SKM-1 treated with dmso at 0.1 percent for 144 hours (cell line): ENCODE measurements around the gene SLC39A13.

ENCODE experiments used
- DNase-seq: peaks from one replicate; lab custom pipeline; 2025; ENCODE audit not compliant: unreplicated experiment; lab: John Stamatoyannopoulos, UW

Gene SLC39A13

DNA sequence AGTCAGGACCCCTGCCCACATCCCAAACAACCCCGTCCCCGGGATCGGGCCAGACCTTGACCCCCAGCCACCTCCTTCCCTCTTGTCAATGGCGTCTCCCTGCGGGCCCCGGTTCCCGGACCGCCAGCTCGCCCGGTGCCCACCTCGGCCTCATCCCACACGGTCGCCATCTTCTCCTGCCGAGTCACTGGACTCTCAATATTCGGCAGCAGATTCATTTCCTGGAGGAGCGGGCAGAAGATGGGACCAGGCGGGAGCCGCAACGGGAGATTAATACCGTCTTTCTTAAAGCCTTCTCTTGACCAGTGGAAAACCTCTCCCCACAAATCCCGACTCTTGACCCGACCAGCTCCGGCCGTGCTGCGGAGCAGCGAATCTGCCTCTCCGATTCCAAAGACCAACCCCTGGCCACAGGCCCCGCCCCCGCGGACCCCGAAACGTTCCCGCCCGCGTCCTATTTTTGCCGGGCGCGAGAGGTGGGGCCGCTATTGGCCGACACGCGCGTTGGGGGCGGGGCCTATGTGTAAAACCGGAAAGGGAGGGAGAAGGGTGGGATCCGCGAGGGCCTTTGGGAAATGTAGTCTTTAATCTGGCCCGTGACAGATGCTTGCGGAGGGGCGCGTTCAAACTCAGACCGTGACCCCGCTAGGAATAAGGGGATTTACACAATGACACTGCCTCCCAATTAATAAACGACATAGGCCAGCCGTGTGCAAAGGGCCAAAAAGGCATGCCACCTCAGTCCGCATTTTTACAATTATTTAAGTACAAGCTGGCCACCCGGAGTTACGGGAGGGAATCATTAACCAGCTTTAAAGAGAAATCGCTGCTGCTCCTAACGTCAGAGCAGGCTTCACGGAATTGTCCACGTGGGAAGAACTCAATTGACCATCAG is 17.9 kb downstream of the SLC39A13 start, which contains the start of gene PSMC3:
Gene PSMC3 (minus strand): TSS at position 378 of the 895 bp plus-strand sequence. CDS start 160 bp downstream, at position 218.
- DNase-seq: peak; percentile 96

DNA sequence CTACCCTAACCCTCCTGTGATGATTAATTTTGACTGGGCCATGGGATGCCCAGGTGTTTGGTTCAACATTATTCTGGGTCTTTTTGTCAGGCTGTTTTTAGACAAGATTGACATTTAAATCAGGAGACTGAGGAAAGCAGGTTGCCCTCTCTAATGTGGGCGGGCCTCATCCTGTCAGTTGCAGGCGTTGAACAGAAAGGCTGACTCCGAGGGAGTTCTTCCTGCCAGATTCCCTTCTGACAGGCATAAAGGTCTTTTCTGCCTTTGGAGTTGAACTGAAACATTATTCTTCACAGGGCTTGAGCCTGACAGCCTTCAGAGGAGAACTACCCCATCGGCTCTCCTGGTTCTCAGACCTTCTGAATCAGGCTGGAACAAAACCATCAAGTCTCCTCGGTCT is 22.1 kb downstream of the SLC39A13 start:
- DNase-seq: no peak

- DNase-seq: no peak
Observed at GRCh38 chr11:47431356-47432083, 23.1 kb downstream of the SLC39A13 start.

- no peak for DNase-seq
Observed at GRCh38 chr11:47433157-47433556, 24.8 kb downstream of the SLC39A13 start.

- no peak for DNase-seq
Observed at GRCh38 chr11:47434011-47434786, 25.8 kb downstream of the SLC39A13 start.

DNA sequence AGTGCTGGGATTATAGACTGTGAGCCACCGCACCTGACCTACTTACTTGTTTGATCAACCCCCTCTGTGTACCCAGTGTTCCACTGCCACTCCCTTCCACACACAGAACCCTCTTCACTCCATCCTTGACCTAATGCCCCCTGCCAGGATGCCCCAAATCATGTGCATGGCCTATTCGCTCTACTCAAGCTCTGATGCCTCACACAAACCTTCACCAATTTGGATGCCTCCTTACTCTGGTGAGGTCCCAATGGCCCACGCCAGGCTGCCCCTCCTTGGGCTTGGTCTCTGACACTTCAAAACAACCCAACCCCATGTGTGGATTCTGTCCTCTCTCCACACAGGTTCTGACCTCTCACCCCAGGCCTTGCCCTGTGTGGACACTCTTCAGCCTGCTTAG is 27.3 kb downstream of the SLC39A13 start:
- no peak for DNase-seq

DNA sequence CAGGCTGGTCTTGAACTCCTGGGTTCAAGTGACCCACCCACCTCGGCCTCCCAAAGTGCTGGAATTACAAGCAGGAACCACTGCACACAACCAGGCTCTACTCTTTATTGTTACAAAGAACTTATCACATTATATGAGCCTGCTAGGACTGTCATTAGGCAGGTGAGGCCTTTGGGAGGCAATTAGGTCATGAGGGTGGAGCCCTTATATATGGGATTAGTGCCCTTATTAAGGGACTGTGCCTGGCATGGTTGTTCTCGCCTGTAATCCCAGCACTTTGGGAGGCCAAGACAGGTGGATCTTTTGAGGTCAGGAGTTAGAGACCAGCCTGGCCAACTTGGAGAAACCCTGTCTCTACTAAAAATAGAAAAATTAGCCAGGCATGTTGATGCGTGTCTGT is 28.3 kb downstream of the SLC39A13 start:
- DNase-seq: no peak

DNA sequence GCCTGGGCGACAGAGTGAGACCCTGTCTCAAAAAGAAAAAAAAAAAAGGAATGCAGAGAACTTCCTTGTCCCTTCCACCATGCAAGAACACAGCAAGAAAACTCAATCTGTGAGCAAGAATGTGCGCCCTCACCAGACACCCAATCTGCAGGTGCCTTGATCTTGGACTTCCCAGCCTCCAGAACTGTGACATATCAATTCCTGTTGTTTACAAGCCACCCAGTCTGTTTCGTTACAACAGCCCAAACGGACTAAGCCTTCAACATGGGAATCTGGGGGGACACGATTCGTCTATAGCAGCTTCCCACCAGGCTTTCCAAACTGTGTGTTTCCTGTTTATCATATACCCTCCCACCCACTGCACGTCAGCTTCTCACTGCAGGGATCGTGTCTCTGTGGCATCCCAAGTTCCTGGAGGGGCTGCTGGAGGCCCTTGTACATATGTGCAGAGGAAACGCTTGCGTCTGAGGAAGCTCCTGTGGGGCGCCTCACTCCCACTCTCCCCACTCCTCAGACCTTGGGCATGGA is 28.9 kb downstream of the SLC39A13 start:
- no peak for DNase-seq

DNA sequence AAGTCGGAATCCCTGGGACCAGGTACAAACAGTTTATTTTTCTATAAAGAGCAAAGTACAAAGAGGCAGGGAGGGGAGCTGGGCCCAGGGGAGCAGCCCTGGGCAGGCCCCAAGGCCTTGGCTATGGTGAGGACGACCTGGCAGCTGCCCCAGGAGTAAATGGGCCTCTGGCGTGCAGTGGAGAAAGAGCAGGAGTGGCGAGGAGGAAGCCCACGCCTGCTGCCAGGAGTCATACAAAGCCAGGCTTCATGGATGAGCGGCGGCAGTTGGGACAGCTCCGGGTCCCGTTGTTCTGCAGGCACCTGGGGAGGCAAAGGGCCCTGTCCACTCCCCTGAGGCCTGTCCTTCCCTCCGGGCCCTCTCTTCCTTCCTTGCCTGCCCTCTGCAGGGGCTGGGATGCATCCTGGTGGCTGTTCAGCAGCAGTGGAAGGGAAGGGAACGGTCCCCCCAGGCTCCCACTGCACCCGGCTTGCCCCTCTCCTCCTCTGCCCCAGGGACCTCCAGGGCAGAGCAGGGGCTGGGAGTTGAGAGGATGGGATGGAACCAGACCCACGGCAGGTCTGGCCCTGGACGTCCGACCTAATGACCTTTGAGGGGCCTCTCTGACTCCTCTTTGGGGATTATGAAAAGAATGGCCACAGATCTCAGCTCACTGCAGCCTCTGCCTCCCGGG is 29.5 kb downstream of the SLC39A13 start:
- DNase-seq: no peak

DNA sequence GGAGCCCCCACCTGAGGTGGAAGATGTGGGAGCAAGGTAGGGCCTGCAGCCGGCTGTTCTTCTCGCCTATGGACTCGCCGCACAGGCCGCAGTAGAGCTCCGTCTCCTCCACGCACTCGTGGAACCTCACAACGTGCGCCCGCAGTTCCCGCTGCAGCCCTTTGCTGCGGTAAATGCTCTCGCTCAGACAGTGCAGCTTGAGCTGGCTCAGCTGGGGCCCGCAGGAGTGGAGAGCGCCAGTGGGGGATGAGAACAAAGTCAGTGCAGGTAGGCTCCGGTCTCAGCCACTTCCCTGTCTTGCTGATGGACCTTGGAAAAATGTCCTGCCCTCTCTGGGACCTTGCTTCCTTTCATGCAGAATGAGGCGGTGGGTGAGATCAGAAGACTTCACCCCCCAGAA is 30.3 kb downstream of the SLC39A13 start:
- no peak for DNase-seq

- no peak for DNase-seq
Observed at GRCh38 chr11:47440054-47440476, 31.7 kb downstream of the SLC39A13 start.

- no peak for DNase-seq
Observed at GRCh38 chr11:47441421-47441820, 33.0 kb downstream of the SLC39A13 start.

DNA sequence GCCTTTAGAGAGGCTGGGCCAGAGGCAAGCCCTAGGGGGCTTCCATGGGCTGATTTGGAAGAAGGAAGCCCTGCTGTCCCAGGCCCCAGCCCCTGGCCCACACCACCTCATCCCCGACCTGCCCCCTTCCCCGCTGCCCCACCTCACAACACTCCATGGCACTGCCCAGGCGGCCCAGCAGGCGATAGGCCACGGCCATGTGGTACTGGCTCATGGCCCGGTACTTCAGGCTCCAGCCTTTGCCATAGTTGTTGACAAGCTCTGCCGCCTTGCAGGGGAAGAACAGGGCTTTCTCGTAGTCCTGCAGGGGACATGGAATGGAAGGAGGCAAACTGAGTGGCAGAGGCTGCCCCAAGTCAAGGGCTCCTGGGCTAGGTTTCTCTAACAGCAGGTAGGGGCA is 34.1 kb downstream of the SLC39A13 start:
- no peak for DNase-seq

DNA sequence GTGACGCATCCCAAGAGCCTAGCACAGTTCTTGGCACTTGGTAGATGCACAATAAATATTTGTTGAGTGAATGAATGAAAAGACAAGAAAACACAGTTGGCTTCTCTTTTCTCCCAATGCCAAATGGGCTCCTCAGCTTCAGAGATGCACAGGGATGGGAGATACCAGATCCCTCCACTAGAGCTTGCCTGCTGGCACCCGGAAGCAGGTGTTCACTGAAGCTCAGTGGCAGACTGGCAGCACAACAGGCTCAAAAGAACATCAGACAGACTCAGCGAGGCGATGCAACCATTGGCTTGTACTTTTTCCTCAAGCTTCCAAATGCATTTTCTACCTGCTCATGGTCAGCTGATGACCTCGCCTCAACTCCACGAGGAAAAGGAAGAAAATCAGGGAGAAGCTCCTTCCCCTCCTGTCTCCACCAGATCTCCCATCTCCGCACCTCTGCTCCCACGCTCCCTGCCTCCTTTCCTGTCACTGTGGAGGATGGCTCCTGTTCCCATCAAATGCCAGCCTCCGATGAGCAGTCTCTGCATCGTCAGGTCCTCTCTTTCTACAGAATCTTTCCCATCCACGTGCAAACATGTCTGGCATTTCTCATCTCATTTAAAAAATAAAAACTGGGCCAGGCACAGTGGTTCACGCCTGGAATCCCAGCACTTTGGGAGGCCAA is 34.8 kb downstream of the SLC39A13 start:
- DNase-seq: no peak

DNA sequence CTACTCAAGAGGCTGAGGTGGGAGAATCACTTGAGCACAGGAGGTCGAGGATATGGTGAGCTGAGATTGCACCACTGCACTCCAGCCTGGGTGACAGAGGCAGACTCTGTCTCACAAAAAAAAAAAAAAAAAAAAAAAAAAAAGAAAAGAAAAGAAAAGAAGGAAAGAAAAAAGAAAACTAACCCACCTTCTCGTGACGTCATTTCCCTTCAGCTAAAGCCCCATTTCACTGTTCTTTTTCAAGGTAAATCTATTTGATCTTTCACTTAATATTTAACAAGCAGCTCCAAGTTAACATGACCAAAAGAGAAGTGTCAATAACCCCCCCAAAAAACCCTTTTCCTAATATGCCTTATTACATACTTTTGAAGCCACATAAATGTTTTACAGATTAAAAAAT is 35.4 kb downstream of the SLC39A13 start:
- DNase-seq: no peak

- no peak for DNase-seq
Observed at GRCh38 chr11:47445840-47446239, 37.5 kb downstream of the SLC39A13 start.

GRCh38 chr11:47446833-47447232 is 38.4 kb downstream of the SLC39A13 start:
- DNase-seq: no peak

DNA sequence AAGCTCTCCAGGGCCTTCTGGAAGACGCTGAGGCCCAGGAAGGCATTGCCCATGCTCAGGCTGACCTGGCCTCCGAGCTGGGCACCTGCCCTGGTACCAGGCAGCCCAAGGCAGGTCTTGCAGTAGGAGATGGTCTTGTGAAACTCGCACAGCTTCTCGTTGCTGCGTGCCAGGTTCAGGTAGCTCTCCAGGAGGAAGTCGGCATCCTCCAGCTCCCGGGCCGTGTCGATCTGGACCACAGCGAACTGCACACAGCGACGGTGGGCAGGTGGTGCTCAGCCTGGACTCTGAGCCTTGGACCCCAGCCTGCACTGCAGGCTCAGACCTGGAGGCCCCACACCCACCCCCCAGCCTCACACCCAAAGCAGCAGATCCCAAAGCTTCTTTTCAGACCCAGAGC is 39.5 kb downstream of the SLC39A13 start:
- no peak for DNase-seq

GRCh38 chr11:47448566-47449427 is 40.4 kb downstream of the SLC39A13 start, which contains the start of gene RAPSN:
Gene RAPSN (minus strand): TSS chr11:47449136. CDS start chr11:47448964, 172 bp downstream.
- no peak for DNase-seq
